AG09319 (cell line): ENCODE data around the gene RGS14.

Experiments used
- DNase-seq: peaks from one replicate; pipeline ENCODE4 v3.0.0-alpha.2; 2010; ENCODE audit warnings: low read depth; ENCODE audit errors: extremely low read depth
- TF ChIP-seq, protein P1 (sequence below): IDR thresholded peaks from 2 replicates; pipeline ENCODE4 v1.5.1; 2011; ENCODE audit warnings: low read depth, mild to moderate bottlenecking, inconsistent platforms, low read length, moderate library complexity

The RGS14 gene

DNA sequence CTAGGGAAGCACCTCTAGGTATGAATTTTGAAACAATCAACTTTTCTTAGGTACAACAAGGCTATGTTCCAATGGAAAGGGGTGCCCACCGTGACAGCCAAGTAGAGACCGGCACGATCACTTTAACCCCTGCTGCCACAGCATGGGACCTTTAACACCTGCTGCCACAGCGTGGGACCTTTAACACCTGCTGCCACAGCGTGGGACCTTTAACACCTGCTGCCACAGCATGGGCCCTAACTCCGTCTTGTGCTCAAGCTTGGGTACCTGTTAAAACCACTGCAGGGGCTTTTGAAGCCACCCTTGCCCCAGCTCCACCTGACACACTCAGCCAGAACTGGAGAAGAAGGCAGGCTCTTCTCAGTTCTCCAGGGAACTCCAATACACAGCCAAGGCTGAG is 27.8 kb upstream of the RGS14 start:
- no peak for DNase-seq
- TF ChIP-seq, protein P1, sequence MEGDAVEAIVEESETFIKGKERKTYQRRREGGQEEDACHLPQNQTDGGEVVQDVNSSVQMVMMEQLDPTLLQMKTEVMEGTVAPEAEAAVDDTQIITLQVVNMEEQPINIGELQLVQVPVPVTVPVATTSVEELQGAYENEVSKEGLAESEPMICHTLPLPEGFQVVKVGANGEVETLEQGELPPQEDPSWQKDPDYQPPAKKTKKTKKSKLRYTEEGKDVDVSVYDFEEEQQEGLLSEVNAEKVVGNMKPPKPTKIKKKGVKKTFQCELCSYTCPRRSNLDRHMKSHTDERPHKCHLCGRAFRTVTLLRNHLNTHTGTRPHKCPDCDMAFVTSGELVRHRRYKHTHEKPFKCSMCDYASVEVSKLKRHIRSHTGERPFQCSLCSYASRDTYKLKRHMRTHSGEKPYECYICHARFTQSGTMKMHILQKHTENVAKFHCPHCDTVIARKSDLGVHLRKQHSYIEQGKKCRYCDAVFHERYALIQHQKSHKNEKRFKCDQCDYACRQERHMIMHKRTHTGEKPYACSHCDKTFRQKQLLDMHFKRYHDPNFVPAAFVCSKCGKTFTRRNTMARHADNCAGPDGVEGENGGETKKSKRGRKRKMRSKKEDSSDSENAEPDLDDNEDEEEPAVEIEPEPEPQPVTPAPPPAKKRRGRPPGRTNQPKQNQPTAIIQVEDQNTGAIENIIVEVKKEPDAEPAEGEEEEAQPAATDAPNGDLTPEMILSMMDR = no peak

DNA sequence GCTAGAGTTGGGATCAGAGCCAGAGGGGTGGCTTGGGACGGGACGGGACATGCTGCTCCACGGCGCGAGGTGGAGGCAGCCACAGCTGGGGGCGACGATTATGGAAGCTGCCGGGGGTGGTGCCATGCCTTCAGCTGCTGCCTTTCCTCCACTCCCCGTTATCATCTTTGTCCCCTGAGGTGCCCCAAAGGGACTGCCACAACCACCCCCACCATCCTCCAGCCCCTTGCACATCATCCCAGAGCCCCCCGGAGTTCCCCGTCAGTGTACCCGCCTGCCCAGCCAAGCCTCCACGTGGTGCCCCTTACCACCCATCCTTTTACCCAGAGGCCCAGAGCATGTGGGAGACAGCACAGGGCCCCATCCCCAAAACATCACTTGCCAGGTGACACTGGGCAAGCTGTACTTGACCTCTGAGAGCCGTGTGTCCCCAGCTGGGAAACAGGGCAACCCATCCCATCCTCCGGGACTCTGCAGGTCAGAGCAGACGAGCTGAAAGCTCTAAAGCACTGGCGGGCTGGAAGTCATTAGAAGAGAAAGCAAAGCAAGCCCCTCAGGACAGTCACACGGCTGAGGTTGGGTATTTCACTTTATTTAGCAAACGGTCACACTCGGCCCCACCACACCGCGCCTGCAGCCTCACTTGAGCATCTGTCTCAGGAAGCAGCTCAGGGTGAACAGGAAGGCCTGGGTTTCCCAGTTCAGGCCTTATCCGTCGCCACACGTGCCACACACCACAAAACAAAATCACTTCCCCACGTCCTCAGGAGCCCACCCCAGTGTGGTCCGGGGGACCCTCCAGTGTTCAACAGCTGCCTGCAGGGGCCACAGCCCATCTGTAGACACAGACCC is 26.5 kb upstream of the RGS14 start:
- TF ChIP-seq, protein P1 = no peak
- DNase-seq = no peak

DNA sequence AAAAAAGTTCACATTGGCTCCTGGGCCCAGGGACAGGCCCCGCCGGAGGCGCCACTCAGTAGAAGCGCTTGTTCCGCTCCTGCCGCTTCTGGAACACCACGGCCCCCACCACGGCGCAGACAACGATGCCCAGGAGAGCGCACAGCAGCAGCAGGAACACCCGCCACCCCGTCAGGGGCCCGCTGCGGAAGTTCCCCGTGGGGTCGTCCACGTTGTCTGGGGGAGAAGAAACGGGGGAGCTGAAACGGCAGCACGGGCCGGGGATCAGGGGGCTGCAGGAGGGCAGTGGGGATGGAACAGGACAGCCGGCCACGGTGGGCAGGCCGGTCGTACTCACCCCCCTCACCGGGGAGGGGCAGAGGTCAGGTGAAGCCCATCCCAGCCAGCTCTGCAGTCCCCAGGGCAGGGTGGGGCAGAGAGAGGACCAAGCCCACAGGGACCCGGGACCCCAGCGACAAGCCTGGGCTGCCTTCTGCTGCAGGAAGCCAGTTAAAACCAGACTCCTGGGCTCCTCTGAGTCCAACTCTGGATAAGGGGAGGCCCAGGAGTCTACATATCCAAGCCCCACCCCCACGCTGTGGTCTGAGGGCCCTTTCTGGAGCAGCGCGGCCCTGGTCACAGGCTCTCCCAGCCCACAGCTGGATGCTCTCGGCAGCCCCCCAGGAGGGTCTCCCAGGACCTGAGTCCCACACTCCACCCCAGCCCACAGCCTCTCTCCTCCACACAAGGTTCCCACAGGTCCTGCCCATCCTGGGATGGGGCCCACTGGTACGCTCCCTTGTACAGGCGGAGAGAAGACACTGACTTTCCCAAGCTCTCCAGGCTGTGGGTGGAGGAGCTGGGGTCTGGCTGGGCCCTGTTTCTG is 25.5 kb upstream of the RGS14 start:
- DNase-seq = no peak
- TF ChIP-seq, protein P1 = no peak

DNA sequence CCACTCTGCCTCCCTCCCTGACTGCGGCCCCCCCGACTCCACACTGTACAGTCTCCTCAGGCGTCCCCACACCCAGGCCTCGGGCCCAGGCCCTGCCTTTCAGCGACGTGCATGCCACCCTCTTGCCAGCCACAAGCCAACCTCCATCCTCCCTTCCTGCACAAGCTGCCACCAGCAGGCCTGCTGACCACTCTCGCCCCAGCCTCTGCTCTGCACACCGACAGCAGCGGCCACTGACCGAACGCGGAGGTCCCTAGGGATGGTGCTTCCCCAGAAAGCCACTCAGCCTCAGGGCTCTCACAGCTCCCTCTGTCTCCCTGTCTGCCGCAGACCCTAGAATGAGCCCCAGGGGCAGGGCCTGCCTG is 24.8 kb upstream of the RGS14 start:
- no peak for DNase-seq
- TF ChIP-seq, protein P1 = no peak

DNA sequence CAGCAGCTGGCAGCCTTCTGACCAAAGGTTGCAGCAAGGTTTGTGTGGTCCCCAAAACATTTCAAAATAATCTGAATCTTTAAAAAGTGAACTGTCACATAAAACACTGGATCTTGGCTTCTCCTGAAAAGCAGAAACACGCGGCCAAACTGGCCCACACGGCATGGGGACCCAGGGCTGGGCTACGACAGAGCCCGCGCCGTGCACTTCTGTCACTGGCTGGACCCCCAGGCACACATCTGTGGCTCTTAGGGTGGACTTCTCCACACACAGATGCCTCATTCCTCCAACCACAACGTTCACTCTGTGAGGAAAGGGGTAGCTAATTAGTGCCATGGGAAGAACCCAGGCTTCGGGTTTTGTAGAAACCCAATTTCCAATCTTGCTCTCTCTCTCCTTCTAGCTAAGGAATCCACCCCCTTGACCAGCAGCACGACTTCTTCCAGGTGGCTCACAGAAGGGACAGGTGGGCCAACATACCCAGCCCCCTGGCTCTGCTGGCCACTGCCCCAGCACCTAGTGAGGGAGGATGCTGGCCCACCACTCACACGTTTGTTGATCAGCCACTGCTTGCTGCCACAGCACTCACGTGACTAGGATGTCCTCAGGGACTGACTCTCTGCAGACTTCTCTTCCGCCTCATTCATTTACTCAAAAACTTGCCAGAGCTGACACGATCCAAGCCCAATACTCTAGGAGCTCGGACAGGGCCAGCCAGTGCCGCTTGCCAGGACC is 24.1 kb upstream of the RGS14 start:
- TF ChIP-seq, protein P1 = no peak
- no peak for DNase-seq

DNA sequence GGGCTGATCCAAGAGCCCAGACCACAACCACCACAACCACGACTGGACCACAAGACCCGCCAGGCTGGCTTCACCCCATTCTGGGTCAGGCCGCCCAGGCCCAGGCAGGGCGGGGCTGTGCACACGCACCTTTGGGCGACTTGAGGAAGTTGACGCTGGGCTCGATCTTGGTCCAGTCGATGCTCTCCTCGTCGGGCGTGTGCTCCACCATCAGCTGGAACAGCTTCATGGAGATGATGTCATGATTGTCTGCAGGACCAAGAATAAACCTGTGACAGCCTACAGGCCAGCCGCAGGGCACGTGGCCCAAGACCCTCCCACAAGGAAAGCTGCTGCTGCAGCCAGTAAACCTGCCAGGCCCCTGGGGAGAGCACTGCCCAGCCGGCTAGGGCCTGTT is 23.6 kb upstream of the RGS14 start:
- DNase-seq = no peak
- TF ChIP-seq, protein P1 = no peak
